Astrocyte (in vitro differentiated cells and primary cell): ENCODE results near the gene TMEM62. TPM values are rescaled to one million over a fixed set of nuclear protein-coding genes. Genes with fewer than 3 reads are reported as not detected.
A peak's percentile ranks its signal among the peaks of the same experiment; 100 is the strongest.

Source experiments
- DNase-seq: peaks from one replicate; pipeline ENCODE4 v3.0.0-alpha.2; 2010; ENCODE audit warnings: low read depth
- FAIRE-seq: peaks from 2 replicates; lab custom pipeline; 2011; peaks lifted over from hg19 to GRCh38; lab: Jason Lieb, UNC
- H2AFZ ChIP-seq: 2 replicates; pipeline ENCODE4 v1.6.0; 2012; ENCODE audit warnings: low read depth, low read length, inconsistent platforms
- H3K27ac ChIP-seq: 2 replicates; pipeline ENCODE4 v1.5.1; 2011; ENCODE audit warnings: low read depth, low read length, inconsistent platforms
- H3K27me3 ChIP-seq: 2 replicates; pipeline ENCODE4 v1.6.0; 2011; ENCODE audit warnings: low read length, inconsistent platforms; ENCODE audit not compliant: insufficient read depth
- H3K36me3 ChIP-seq: 2 replicates; pipeline ENCODE4 v1.5.1; 2011; ENCODE audit warnings: low read length, inconsistent platforms; ENCODE audit not compliant: insufficient read depth
- H3K4me1 ChIP-seq: 2 replicates; pipeline ENCODE4 v1.5.1; 2011; ENCODE audit warnings: low read length, inconsistent platforms; ENCODE audit not compliant: insufficient read depth
- H3K4me2 ChIP-seq: 2 replicates; pipeline ENCODE4 v1.6.0; 2012; ENCODE audit warnings: low read length, inconsistent platforms
- H3K4me3 ChIP-seq: 2 replicates; pipeline ENCODE4 v1.5.1; 2011; ENCODE audit warnings: low read depth, mild to moderate bottlenecking, low read length, inconsistent platforms; ENCODE audit not compliant: insufficient read depth
- H3K79me2 ChIP-seq: 2 replicates; pipeline ENCODE4 v1.6.0; 2012; ENCODE audit warnings: mild to moderate bottlenecking, low read length, inconsistent platforms; ENCODE audit not compliant: insufficient read depth
- H3K9ac ChIP-seq: 2 replicates; pipeline ENCODE4 v1.6.0; 2012; ENCODE audit warnings: mild to moderate bottlenecking, low read length, inconsistent platforms
- H3K9me3 ChIP-seq: 2 replicates; pipeline ENCODE4 v1.5.1; 2012; ENCODE audit warnings: low read depth, mild to moderate bottlenecking, low read length, inconsistent platforms; ENCODE audit not compliant: insufficient read depth
- H4K20me1 ChIP-seq: 2 replicates; pipeline ENCODE4 v1.6.0; 2012; ENCODE audit warnings: low read length, inconsistent platforms; ENCODE audit not compliant: insufficient read depth
- H3K27ac Mint-ChIP-seq: one replicate; pipeline ENCODE4 v1.8.0; 2021; ENCODE audit warnings: mild to moderate bottlenecking, mixed read lengths; ENCODE audit not compliant: unreplicated experiment
- H3K27me3 Mint-ChIP-seq: one replicate; pipeline ENCODE4 v1.8.0; 2021; ENCODE audit warnings: low read depth, mixed read lengths; ENCODE audit not compliant: unreplicated experiment
- H3K36me3 Mint-ChIP-seq: one replicate; pipeline ENCODE4 v1.8.0; 2021; ENCODE audit warnings: low read depth, mixed read lengths; ENCODE audit not compliant: unreplicated experiment
- H3K4me1 Mint-ChIP-seq: one replicate; pipeline ENCODE4 v1.8.0; 2021; ENCODE audit warnings: low read depth, mixed read lengths; ENCODE audit not compliant: unreplicated experiment
- H3K4me3 Mint-ChIP-seq: one replicate; pipeline ENCODE4 v1.8.0; 2021; ENCODE audit warnings: mild to moderate bottlenecking, moderate library complexity, mixed read lengths; ENCODE audit not compliant: unreplicated experiment
- H3K9me3 Mint-ChIP-seq: one replicate; pipeline ENCODE4 v1.8.0; 2021; ENCODE audit warnings: mild to moderate bottlenecking, mixed read lengths; ENCODE audit not compliant: unreplicated experiment
- CTCF ChIP-seq: IDR thresholded peaks from 2 replicates; pipeline ENCODE4 v1.5.1; 2011; ENCODE audit warnings: low read depth, mild to moderate bottlenecking, inconsistent platforms, low read length, moderate library complexity; ENCODE audit not compliant: insufficient read depth
- EZH2 ChIP-seq: IDR thresholded peaks from 2 replicates; pipeline ENCODE4 v1.6.1; 2012; ENCODE audit warnings: mild to moderate bottlenecking, low read length, inconsistent platforms; ENCODE audit not compliant: insufficient read depth
- total RNA-seq: library from RNA; stranded (reverse); gene quantifications from 2 replicates; pipeline ENCODE4 v1.2.1, GENCODE V29; 2021

TMEM62 gene
- total RNA-seq, 1 donor from 2014 or later: 15.2 TPM

GRCh38 chr15:43095243-43095642 is 38.1 kb upstream of the TMEM62 start:
- Mint-ChIP-seq H3K27ac (no peak overlapping the region), H3K27me3 (no peaks in the 10 kb centered on the region), H3K36me3 (peaks cover 12% of the 10 kb centered on the region), H3K4me3 (no peak overlapping the region), H3K4me1 (peaks cover 33% of the 10 kb centered on the region), H3K9me3 (no peaks in the 10 kb centered on the region)
- Histone ChIP-seq H3K9ac (no peak overlapping the region), H3K27ac (peak overlapping the region; percentile 15), H3K4me1 (peaks cover 20% of the 10 kb centered on the region), H3K79me2 (peaks cover 78% of the 10 kb centered on the region), H3K4me3 (no peak overlapping the region), H3K27me3 (no peaks in the 10 kb centered on the region), H3K36me3 (peaks cover 3% of the 10 kb centered on the region), H3K9me3 (no peaks in the 10 kb centered on the region), H4K20me1 (peaks cover 60% of the 10 kb centered on the region), H3K4me2 (peak overlapping the region; percentile 23), H2AFZ (no peak overlapping the region)
- TF ChIP-seq EZH2 (no peak), CTCF (no peak)
- DNase-seq (peak; percentile 84), FAIRE-seq (no peak)

GRCh38 chr15:43095708-43096347 is 37.6 kb upstream of the TMEM62 start:
- H3K4me2 ChIP-seq: peak overlapping the region; percentile 23
- peaks cover 6% of the 10 kb centered on the region for H3K36me3 ChIP-seq
- no peak for TF ChIP-seq EZH2
- no peak for TF ChIP-seq CTCF
- FAIRE-seq: no peak
- H3K36me3 Mint-ChIP-seq: peaks cover 13% of the 10 kb centered on the region
- no peaks in the 10 kb centered on the region for H3K9me3 ChIP-seq
- no peaks in the 10 kb centered on the region for H3K9me3 Mint-ChIP-seq
- H3K4me3 Mint-ChIP-seq: no peak overlapping the region
- H3K27me3 ChIP-seq: no peaks in the 10 kb centered on the region
- H3K79me2 ChIP-seq: peaks cover 77% of the 10 kb centered on the region
- H3K27ac ChIP-seq: no peak overlapping the region
- H3K27ac Mint-ChIP-seq: peak overlapping the region; percentile 60
- H3K9ac ChIP-seq: no peak overlapping the region
- H3K27me3 Mint-ChIP-seq: no peaks in the 10 kb centered on the region
- no peak overlapping the region for H3K4me3 ChIP-seq
- no peak overlapping the region for H2AFZ ChIP-seq
- peak; percentile 47 for DNase-seq
- H3K4me1 Mint-ChIP-seq: peaks cover 34% of the 10 kb centered on the region
- H4K20me1 ChIP-seq: peaks cover 64% of the 10 kb centered on the region
- peaks cover 20% of the 10 kb centered on the region for H3K4me1 ChIP-seq

GRCh38 chr15:43096411-43096810 is 37.0 kb upstream of the TMEM62 start:
- Histone ChIP-seq H3K9ac (no peak overlapping the region), H3K79me2 (peaks cover 77% of the 10 kb centered on the region), H3K4me1 (peaks cover 20% of the 10 kb centered on the region), H3K36me3 (peaks cover 10% of the 10 kb centered on the region), H3K27ac (no peak overlapping the region), H3K27me3 (no peaks in the 10 kb centered on the region), H3K4me3 (no peak overlapping the region), H3K4me2 (peak overlapping the region; percentile 37), H4K20me1 (peaks cover 70% of the 10 kb centered on the region), H3K9me3 (no peaks in the 10 kb centered on the region), H2AFZ (no peak overlapping the region)
- Mint-ChIP-seq H3K9me3 (no peaks in the 10 kb centered on the region), H3K4me3 (no peak overlapping the region), H3K27me3 (no peaks in the 10 kb centered on the region), H3K4me1 (peaks cover 38% of the 10 kb centered on the region), H3K27ac (no peak overlapping the region), H3K36me3 (peaks cover 17% of the 10 kb centered on the region)
- FAIRE-seq: no peak
- TF ChIP-seq EZH2: no peak
- TF ChIP-seq CTCF: no peak
- DNase-seq: no peak
